CD4-positive, alpha-beta T cell (primary cell): ENCODE data around the gene USP25. TPM values are rescaled to one million over a fixed set of nuclear protein-coding genes. Genes with fewer than 3 reads are reported as not detected.

Experiments
- ATAC-seq: fragments of 200-7000 bp; cut with Tn5 transposase; one replicate; pipeline ENCODE4 v1.10.0; 2022; ENCODE audit warnings: mild to moderate bottlenecking; ENCODE audit not compliant: poor library complexity
- CTCF ChIA-PET: fragments of 350-600 bp; sonication (Branson Sonifier 250); formaldehyde crosslinking; loops from one replicate; lab custom pipeline; 2021; ENCODE audit warnings: antibody characterized with exemption, inconsistent platforms; lab: Charles Lee
- POLR2A ChIA-PET: fragments of 350-600 bp; sonication (Branson Sonifier 250); formaldehyde crosslinking; loops from one replicate; lab custom pipeline; 2021; ENCODE audit warnings: antibody characterized with exemption, inconsistent platforms; lab: Charles Lee
- DNase-seq, 14 experiments: peaks; one replicate each; pipeline ENCODE4 v3.0.0-alpha.2; 2013 to 2020; ENCODE audit warnings: mixed read lengths in 2 of 14
- H3K27ac ChIP-seq, 2 donors: one replicate each; pipeline versions ENCODE4 v1.5.1 to v1.7.0; 2013; ENCODE audit warnings: low read length in 2 of 2, low read depth in 1 of 2, mild to moderate bottlenecking in 1 of 2
- H3K27me3 ChIP-seq, 2 experiments: 1 replicate in 1 of 2; 2 replicates in 1 of 2; pipeline versions ENCODE4 v1.6.1 to v1.7.0; 2013; ENCODE audit warnings: low read length in 2 of 2, control low read depth in 1 of 2, mild to moderate bottlenecking in 1 of 2, moderate library complexity in 1 of 2; ENCODE audit not compliant: insufficient read depth in 2 of 2, control insufficient read depth in 1 of 2
- H3K36me3 ChIP-seq: one replicate; pipeline ENCODE4 v1.6.1; 2013; ENCODE audit warnings: low read length, control low read depth; ENCODE audit not compliant: insufficient read depth
- H3K4me1 ChIP-seq: one replicate; pipeline ENCODE4 v1.6.1; 2013; ENCODE audit warnings: low read length, control low read depth; ENCODE audit not compliant: insufficient read depth
- H3K4me3 ChIP-seq: one replicate; pipeline ENCODE4 v1.5.1; 2013; ENCODE audit warnings: mild to moderate bottlenecking, low read length, moderate library complexity
- H3K9me3 ChIP-seq, 2 experiments: 1 replicate in 1 of 2; 2 replicates in 1 of 2; pipeline versions ENCODE4 v1.6.1 to v1.7.0; 2013; ENCODE audit warnings: low read length in 2 of 2, mild to moderate bottlenecking in 2 of 2, control low read depth in 1 of 2, moderate library complexity in 1 of 2; ENCODE audit not compliant: control insufficient read depth in 1 of 2, insufficient read depth in 1 of 2
- H3K27ac Mint-ChIP-seq: one replicate; pipeline ENCODE4 v1.8.0; 2020; ENCODE audit warnings: mixed read lengths
- H3K27me3 Mint-ChIP-seq: one replicate; pipeline ENCODE4 v1.8.0; 2021; ENCODE audit warnings: mixed read lengths
- H3K36me3 Mint-ChIP-seq: one replicate; pipeline ENCODE4 v1.8.0; 2021; ENCODE audit warnings: low read depth, mixed read lengths
- H3K4me1 Mint-ChIP-seq: one replicate; pipeline ENCODE4 v1.8.0; 2021; ENCODE audit warnings: low read depth, mixed read lengths
- H3K4me3 Mint-ChIP-seq: one replicate; pipeline ENCODE4 v1.8.0; 2020; ENCODE audit warnings: mild to moderate bottlenecking, mixed read lengths
- H3K9me3 Mint-ChIP-seq: one replicate; pipeline ENCODE4 v1.8.0; 2020; ENCODE audit warnings: mixed read lengths
- intact Hi-C, 2 experiments: fragments of 100-400 bp; cut with DNase I in 1 of 2; cut with micrococcal nuclease in 1 of 2; formaldehyde crosslinking; loops; one replicate each; pipeline versions ENCODE4 v1.15.1 to v1.9.0; 2023 to 2025; cut with DNase I, micrococcal nuclease
- total RNA-seq, 174 experiments: library from RNA in 2 of 174; stranded (reverse) in 2 of 174; gene quantifications; one replicate each; pipeline ENCODE4 v1.2.3 and lab custom pipeline; 2021 to 2026
- TF ChIP-seq, protein P1 (sequence below): fragments of 200-600 bp; IDR thresholded peaks from one replicate; pipeline ENCODE4 v1.8.0; 2022; ENCODE audit warnings: antibody characterized with exemption, mild to moderate bottlenecking

USP25 gene
- total RNA-seq, 2 experiments from 2014 or later = 45.0 to 49.2 TPM

DNA sequence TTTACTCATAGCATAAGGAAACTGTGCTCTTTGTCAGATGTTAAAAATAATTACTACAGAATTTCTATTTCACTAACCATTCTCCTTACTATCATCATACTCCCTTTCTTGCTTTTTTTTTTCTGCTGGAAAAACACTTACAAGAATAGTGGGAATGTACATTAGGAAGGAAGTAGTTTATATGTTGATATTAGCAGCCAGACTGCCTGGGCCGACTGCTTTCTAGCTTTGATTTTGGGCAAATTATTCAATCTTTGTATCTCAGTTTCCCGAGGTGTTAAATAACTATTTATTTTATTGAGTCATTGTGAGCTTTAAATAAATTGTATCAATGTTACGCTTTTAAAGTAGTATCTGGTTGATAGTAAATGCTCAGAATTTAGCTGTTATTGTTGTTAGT, 122.4 kb downstream of the USP25 start:
- H3K9me3 Mint-ChIP-seq = no peaks in the 10 kb centered on the region
- Histone ChIP-seq H3K36me3 (peaks cover 15% of the 10 kb centered on the region), H3K9me3 (no peaks in the 10 kb centered on the region), H3K27ac (no peak overlapping the region), H3K4me3 (no peak overlapping the region), H3K27me3 (no peaks in the 10 kb centered on the region), H3K4me1 (no peaks in the 10 kb centered on the region)
- POLR2A ChIA-PET = no interaction called here
- CTCF ChIA-PET = interaction anchor here (1.2 to 1.3 kb wide), 2 partner anchors 10 to 15 kb away, joined by 3 read pairs; no protein-coding TSS in a partner anchor
- H3K27ac Mint-ChIP-seq = no peak overlapping the region
- TF ChIP-seq, protein P1, sequence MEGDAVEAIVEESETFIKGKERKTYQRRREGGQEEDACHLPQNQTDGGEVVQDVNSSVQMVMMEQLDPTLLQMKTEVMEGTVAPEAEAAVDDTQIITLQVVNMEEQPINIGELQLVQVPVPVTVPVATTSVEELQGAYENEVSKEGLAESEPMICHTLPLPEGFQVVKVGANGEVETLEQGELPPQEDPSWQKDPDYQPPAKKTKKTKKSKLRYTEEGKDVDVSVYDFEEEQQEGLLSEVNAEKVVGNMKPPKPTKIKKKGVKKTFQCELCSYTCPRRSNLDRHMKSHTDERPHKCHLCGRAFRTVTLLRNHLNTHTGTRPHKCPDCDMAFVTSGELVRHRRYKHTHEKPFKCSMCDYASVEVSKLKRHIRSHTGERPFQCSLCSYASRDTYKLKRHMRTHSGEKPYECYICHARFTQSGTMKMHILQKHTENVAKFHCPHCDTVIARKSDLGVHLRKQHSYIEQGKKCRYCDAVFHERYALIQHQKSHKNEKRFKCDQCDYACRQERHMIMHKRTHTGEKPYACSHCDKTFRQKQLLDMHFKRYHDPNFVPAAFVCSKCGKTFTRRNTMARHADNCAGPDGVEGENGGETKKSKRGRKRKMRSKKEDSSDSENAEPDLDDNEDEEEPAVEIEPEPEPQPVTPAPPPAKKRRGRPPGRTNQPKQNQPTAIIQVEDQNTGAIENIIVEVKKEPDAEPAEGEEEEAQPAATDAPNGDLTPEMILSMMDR = no peak
- intact Hi-C loops = no loop called here
- H3K36me3 Mint-ChIP-seq = peaks cover 63% of the 10 kb centered on the region
- no peak for ATAC-seq
- no peaks in the 10 kb centered on the region for H3K27me3 Mint-ChIP-seq
- H3K4me1 Mint-ChIP-seq = peaks cover 12% of the 10 kb centered on the region
- DNase-seq = no peak
- H3K4me3 Mint-ChIP-seq = no peak overlapping the region

DNA sequence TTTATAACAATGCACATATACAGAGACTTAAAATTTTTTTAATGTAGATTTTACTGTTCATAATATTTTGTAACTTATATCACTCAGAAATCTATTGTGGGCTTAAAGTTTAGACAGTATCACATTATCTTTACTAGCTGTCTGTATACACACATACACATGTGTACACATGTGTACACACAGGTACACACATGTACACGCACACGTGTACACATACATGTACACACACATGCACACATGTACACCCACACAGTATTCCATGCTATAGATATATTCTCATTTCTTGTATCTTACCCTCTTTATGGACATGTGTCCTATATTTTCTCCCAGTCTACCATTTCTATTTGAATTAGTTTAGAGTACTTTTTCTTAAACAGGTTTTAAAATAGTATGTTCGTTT, 123.3 kb downstream of the USP25 start:
- intact Hi-C loops = no loop called here
- ChIA-PET POLR2A (no interaction called here), CTCF (interaction anchor here (1.2 kb wide), 1 partner anchor 9 kb away, joined by 3 read pairs; no protein-coding TSS in a partner anchor)
- Mint-ChIP-seq H3K27me3 (no peaks in the 10 kb centered on the region), H3K36me3 (peaks cover 60% of the 10 kb centered on the region), H3K9me3 (no peaks in the 10 kb centered on the region), H3K27ac (no peak overlapping the region), H3K4me3 (no peak overlapping the region), H3K4me1 (peaks cover 21% of the 10 kb centered on the region)
- H3K4me1 ChIP-seq = no peaks in the 10 kb centered on the region
- H3K9me3 ChIP-seq = no peaks in the 10 kb centered on the region
- H3K27me3 ChIP-seq = no peaks in the 10 kb centered on the region
- DNase-seq (no peak), ATAC-seq (no peak)
- TF ChIP-seq, protein P1 = no peak
- peaks cover 12% of the 10 kb centered on the region for H3K36me3 ChIP-seq
- no peak overlapping the region for H3K4me3 ChIP-seq
- H3K27ac ChIP-seq = no peak overlapping the region

DNA sequence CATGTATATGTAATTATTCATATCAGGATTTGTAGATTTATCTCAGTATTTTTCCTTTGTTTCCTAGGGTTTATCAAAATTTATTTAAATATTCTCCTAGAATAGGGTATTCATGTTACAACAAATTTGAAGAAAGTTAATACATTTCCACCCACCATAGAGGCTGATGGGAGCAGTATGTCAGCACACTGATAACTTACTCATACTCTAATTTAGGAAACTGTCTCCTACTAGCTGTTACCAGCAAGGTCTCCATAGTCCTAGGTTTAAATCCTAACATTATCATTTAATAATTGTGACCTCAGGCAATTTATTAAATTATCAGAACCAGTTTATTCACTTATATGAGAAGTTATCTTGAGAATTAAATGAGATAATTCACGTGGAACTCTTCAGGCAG, 127.0 kb downstream of the USP25 start:
- DNase-seq = no peak
- Histone ChIP-seq H3K36me3 (peaks cover 12% of the 10 kb centered on the region), H3K4me1 (no peaks in the 10 kb centered on the region), H3K4me3 (no peak overlapping the region), H3K27ac (no peak overlapping the region), H3K27me3 (no peaks in the 10 kb centered on the region), H3K9me3 (no peaks in the 10 kb centered on the region)
- POLR2A ChIA-PET = no interaction called here
- Mint-ChIP-seq H3K4me3 (no peak overlapping the region), H3K27ac (no peak overlapping the region), H3K4me1 (peaks cover 23% of the 10 kb centered on the region), H3K9me3 (no peaks in the 10 kb centered on the region), H3K27me3 (no peaks in the 10 kb centered on the region), H3K36me3 (peaks cover 48% of the 10 kb centered on the region)
- CTCF ChIA-PET = no interaction called here
- TF ChIP-seq, protein P1 = no peak
- ATAC-seq = no peak
- intact Hi-C loops = no loop called here
